Vein endothelial cell (primary cell): Measurements from ENCODE around the gene HOPX. TPM values are rescaled to one million over a fixed set of nuclear protein-coding genes. Genes with fewer than 3 reads are reported as not detected.

Source experiments
- total RNA-seq: library from RNA; depleted of rRNA; stranded (reverse); fragments of >200 nt; gene quantifications from 2 replicates; pipeline ENCODE4 v1.2.3, GENCODE V29; 2012

The HOPX gene
- total RNA-seq = 10.5 and 20.6 TPM in 2 replicates

GRCh38 chr4:56681158-56681852 is at the start of gene HOPX:
HOPX (minus strand) TSS chr4:56681296; CDS start chr4:56657816, 23,480 bp downstream.

Other genes with a start within 250 kb of the HOPX start
- 15.0 and 23.0 TPM in 2 replicates for gene PPAT, start 245.7 kb downstream of the HOPX start, total RNA-seq
- 40.5 and 76.5 TPM in 2 replicates for gene PAICS, start 245.0 kb downstream of the HOPX start, total RNA-seq
- 79.0 and 140 TPM in 2 replicates for gene SRP72, start 213.7 kb downstream of the HOPX start, total RNA-seq
- gene ARL9, start 175.5 kb downstream of the HOPX start, total RNA-seq = 0.19 and 0.33 TPM in 2 replicates
- not detected in 2 replicates for gene SPINK2, start 140.4 kb upstream of the HOPX start, total RNA-seq
- gene REST, start 226.6 kb upstream of the HOPX start, total RNA-seq = 58.5 and 68.0 TPM in 2 replicates